ENCODE results near the gene B4GALT1.
A peak's percentile ranks its signal among the peaks of the same experiment; 100 is the strongest.

The B4GALT1 gene, protein sequence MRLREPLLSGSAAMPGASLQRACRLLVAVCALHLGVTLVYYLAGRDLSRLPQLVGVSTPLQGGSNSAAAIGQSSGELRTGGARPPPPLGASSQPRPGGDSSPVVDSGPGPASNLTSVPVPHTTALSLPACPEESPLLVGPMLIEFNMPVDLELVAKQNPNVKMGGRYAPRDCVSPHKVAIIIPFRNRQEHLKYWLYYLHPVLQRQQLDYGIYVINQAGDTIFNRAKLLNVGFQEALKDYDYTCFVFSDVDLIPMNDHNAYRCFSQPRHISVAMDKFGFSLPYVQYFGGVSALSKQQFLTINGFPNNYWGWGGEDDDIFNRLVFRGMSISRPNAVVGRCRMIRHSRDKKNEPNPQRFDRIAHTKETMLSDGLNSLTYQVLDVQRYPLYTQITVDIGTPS

DNA sequence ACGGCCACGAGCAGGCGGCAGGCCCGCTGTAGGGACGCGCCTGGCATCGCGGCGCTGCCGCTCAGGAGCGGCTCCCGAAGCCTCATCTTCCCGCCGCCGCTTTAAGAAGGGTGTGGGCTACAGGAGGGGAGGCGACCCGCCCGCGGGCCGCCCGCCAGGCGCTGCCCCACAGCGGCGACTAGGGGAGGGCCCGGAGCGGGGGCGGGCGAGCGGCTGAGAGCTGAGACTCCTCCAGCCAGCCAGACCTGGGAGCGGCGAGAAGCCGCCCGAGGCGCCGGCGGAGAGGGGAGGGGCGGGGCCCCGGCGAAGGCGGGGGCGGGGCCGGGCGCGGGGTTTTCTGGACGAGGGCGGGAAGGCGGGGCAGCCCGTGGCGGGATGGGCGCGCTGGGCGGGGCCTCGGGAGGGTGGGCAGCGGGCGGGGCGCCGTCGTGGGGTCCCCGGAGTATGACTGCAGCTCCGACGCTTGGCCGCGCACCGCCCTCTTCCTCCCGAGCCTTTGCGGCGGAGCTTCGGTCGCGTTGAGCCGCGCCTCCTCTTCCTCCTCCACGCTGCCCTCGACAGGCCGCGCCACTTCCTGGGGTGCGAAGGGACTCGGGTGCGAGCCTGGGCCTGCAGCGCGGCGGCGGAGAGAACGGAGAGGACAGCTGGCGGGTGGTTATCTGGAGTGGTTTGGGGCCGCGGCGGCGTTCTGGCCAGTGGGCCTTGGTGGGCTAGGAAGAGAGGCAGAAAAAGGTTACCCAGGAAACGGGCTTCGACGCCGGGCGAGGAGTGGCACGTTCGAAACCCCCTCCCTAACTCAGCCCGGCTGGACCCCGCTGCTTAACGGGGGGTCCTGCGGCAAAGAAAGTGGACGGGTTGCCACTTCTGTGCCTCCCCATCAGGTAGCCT lies at the start of gene B4GALT1:
TSS of gene B4GALT1 (minus strand) at position 253 of the 888 bp plus-strand sequence. CDS start at position 86, 167 bp downstream.
- DNase-seq (ENCODE audit: low read depth in 2 of 2): peak; percentile 87 to 97

DNA sequence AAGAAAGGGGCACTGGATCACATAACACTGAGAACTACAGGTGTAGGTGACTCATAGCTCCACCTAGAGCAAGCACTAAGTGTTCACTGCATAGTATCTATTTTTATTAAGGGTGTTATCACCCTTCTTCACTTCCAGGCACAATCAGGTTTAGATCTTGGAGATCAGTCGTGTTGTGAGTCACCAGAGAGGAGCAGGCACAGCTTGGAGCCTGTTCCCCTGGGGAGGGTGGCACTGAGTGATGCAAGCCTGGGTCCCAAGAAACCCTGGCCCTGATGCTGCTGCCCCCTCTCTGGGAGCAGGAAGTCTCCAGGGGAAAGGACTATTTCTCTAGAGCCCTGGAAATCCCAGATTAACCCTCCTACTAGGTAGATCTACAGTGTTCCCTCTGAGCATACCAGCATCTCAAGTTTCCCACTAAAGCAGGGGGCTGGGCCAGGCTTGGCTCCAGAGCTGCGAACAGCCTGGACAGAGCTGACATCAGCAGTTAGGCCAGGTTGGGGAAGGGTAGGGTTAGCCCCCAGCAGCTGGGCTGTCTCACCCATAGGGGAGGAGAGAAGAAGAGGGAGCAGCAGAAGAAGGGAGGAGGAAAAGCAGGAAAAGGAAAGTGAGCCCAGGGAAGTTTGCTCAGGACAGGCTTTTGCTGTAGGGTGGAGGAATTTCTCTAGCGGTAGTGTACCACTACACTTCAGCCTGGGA lies 44.7 kb upstream of the B4GALT1 start:
- DNase-seq (ENCODE audit: low read depth in 2 of 2): no peak

DNA sequence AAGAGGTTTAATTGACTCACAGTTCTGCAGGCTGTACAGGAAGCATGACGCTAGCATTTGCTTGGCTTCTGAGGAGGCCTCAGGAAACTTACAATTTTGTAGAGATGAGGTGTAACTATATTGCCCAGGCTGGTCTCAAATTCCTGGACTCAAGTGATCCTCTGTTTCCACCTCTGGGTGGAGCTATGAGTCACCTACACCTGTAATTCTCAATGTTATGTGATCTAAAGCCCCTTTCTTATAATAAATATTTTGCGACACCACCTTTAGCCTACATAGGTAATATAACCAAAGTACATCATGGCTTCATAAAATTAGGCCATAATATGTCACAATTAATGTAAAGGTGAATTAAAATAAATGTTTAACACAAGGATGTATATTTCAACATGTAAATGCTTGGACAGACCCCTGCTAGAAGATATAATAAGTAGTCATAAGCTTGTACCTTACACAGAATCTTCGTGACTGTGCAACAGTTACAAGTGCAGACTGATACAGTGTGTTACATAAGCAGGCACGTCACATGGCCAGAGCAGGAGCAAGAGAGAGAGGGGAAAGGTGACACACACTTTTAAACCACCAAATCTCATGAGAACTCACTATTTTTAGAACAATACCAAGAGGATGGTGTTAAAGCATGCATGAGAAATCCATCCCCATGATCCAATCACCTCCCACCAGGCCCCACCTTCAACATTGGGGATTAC lies 43.0 kb upstream of the B4GALT1 start:
- no peak for DNase-seq (ENCODE audit: low read depth in 2 of 2)

DNA sequence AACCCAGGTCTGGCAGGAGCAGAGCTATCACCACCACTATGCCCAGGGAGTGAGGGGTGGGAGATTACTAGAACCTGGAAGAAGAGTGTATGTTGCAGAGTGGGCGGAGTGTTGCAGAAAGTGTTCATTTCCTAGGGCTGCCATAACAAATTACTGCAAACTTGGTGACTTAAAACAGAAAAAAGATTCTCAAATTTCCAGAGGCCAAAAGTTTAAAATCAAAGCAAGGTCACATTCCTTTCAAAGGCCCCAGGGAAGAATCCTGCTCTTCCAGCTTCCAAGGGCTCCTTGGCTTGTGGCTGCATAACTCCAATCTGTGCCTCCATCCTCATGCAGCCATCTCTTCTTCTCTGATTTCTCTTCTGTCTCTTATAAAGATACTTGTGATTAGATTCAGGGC lies 42.3 kb upstream of the B4GALT1 start:
- DNase-seq (ENCODE audit: low read depth in 2 of 2): no peak

DNA sequence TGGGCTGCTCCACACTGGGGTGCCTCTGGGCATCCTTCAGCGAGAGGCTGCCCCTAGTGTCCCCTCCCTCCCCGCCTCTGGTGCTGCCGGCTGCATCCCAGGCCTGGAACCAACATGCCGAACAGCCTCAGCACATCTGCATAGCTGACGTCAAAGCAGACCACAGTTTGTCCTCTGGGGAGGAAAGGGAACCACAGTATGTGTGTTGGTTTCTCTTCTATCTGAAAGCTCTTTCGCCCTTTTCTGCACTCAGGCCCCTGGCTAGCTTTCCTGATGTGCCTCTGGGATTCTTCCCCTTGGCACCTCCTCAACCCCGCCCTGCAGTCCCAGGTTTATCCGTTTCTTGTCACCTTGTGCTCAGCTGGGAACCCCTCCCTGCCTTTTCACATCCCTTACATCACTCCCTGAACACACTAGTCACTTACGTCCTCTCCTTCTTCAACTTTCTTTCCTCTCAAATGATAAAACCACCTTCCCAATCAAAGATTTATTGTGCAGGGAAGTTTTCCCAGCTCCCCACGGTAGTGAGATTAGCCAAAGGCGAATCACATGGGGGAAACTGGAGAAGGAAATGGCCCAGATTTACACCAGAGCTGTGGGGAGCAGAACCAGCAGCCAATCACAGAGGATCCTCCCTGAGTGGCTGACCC lies 35.5 kb upstream of the B4GALT1 start:
- DNase-seq (ENCODE audit: low read depth in 2 of 2): peak; percentile 12 to 17

DNA sequence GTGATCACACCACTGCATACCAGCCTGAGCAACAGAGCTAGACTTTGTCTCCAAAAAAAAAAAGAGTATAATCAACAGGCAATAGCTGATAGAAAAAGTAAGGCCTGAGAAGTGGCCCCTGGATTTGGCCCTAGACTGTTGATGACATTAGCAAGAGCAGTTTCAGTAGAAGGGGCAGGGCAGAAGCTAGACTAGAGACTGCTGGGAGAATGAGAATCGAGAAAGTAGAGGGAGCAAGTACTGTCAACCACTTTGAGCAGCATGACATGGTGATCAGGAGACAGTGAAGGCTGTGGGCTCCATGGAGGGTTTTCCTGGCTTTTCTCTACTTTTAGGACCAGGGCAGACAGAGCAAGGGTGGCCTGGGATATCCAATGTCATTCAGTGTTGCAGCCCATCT lies 34.9 kb upstream of the B4GALT1 start:
- no peak for DNase-seq (ENCODE audit: low read depth in 2 of 2)

DNA sequence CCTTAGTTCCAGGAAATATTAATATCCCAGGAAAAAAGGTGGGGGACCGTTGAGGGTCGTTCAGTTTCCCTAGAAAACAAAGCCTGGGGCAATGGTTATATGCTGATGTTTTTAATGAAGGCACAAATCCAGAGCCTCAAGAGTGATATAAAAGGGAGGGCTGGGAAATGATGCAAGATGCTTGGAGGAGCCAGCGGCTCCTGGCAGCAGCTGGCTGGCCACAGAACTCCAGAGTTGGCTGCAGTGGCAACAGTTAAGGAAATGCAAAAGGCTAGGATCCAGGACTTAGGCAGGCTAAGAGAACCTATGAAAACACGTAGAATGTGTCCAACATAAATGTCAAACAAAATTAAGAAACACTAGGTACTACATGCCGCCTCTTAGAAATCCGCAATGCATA lies 31.0 kb upstream of the B4GALT1 start:
- no peak for DNase-seq (ENCODE audit: low read depth in 2 of 2)

DNA sequence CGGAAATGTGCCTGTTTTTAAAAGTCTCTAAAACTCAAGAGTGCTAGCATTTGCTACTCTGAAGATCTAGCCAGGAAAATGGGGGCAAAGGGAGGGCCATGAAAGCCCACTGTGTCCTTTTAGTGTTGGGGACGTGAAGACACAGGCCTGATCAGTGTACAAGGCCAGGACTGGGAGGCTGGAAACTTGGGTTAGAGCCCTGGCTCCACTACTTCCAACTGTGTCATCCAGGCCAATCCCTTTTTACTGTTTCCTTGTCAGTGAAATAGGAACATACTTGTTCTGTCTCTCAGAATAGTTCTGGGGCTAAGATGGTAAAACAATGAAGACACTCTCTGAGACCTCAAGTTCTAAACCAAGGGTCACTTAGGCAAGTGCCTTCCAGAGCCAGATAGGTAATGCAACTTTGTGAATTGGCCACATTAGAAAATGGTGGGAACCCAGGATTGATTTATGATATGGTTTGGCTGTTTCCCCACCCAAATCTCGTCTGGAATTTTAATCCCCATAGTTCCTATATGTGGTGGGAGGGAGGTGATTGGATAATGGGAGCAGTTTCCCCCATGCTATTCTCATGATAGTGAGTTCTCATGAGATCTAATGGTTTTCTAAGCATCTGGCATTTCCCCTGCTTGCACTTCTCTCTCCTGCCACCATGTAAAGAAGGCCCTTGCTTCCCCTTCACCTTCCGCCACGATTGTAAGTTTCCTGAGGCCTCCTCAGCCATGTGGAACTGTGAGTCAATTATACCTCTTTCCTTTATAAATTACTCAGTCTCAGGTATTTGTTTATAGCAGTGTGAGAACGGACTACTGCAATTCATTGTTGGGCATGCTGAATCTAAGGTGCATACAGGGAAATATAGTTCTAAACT lies 30.4 kb upstream of the B4GALT1 start:
- no peak for DNase-seq (ENCODE audit: low read depth in 2 of 2)

DNA sequence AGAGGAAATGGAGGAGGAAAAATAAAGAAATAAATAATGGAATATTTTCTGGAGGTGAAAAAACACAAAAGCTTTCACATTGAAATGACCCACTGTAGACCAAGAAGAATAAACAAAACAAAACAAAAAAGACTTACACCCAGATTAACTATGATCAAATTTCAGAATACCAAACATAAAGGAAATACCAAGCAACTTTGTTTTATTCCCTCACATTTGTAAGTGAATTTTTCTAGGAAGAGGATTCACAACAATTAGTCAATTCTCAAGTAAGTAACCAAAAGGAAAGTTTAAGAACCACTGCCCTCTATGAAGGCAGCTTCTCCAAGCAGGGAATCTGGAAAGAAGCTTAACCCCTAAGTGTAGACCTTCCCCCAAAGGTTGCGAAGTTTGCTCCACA lies 29.6 kb upstream of the B4GALT1 start:
- DNase-seq (ENCODE audit: low read depth in 2 of 2): no peak

DNA sequence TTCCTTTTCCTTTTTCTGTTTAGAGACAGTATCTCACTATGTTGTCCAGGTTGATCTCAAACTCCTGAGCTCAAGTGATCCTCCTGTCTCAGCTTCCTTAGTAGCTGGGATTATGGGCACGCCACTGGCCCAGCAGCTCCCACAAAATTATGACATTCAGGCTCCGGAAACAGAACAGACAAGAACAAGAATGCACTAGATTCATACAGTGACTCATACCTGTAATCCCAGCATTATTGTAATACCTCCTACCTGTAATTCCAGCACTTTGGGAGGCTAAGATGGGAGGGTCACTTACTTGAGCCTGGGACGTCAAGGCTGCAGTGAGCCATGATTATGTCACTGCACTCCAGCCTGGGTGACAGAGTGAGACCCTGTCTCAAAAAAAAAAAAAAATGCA lies 26.7 kb upstream of the B4GALT1 start:
- DNase-seq (ENCODE audit: low read depth in 2 of 2): no peak

DNA sequence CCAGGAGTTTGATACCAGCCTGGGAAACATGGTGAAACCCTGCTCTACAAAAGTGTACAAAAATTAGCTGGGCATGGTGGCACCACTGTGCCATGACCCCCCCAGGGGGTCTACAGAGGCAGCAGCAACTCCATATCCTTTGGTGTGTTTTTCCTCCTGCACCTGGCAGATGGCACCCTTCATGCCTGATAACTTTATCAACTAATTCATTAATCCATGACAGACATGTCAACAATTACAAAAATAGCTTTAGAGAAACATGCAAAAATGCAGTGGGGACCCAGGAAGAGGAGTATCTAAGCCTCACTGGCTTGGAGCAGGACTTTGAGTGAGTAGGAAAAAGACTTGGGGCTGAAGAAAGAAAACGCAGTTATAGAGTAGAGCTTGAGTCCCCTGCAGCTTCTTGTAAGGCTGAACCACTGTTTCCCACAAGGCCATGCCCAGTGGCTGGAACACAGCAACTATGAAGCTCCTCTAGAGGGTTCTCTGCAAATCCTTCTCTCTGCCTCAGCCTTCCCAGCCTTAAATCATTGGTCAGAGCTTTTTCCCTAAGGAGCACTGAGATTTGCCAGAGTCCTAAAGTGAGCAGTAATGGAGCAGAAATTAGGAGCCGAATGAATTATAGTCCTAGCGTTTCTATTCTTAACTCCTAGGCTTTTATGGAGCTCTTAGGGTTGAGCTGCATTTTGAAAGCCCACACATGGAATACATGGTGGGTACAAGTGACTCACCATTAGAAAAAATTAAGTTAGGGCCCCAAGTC lies 25.5 kb upstream of the B4GALT1 start:
- DNase-seq (ENCODE audit: low read depth in 2 of 2): no peak

DNA sequence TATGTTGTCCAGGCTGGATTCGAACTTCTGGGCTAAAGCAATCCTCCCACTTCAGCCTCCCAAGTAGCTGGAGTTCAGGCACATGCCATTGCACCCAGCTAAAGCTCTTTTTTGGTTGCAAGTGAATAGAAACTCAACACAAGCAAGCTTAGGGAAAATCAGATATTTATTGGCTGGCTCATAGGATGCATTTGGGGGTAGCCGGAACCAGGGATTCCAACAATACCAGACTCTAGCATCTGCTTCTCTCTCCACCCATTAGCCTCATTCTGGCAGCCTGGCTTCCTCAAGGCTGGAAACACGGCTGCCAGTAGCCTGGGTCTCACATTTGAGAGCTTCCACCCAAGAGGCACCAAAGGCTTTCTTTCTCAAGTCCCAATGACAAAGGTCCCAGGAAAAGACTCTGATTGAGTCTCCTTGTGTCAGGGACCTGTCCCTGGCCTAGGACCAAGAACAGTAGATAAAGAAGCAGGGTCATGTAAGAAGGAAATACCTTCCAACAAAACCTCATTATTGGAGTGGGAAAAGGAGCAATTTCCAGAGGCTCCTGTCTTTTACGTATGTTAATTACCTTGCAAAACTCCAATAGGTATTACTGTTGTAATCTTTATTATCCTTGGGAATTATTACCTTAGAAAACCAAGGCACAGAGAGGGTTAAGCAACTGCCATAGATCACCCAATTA lies 23.0 kb upstream of the B4GALT1 start:
- no peak for DNase-seq (ENCODE audit: low read depth in 2 of 2)

DNA sequence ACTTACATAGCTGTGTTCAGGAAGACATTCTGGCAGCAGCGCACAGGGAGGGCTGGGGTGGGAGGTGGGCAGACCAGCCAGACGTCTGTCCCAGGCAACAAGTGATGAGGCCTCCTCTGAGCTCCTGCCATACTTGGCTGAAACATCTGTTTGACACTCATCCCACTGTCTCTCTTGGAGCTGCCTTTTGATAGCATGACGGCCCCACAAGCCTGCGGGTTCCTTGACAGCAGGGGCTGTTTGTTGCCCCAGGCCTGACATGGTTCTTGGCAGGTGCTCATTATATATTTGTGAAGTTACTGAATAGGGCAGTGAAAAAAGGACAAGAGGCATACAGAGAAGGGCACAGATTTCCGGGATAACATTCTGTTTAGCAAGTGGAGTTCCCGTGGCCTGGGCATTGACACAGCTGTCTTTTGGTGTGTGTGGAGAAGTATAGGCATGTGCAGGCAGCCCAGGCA lies 22.2 kb upstream of the B4GALT1 start:
- no peak for DNase-seq (ENCODE audit: low read depth in 2 of 2)

DNA sequence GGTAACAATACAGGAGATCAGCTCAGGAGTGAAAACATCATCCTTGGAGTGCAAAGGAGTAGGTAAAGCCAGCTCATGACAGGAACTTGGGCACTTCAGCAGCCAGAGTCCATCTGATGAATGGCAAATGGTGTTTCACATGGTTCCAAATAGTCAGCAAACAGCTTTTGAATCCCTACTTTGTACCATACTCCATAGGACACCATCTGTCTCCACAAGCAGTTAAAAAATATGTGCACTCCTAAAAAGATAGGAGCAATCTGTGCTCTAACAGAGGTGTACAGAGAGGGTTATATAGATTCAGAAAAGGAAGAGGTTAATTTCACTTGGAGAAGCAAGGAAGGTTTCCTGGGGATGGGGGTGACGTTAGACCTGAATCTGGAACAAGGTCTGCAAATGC lies 21.6 kb upstream of the B4GALT1 start:
- DNase-seq (ENCODE audit: low read depth in 2 of 2): no peak

DNA sequence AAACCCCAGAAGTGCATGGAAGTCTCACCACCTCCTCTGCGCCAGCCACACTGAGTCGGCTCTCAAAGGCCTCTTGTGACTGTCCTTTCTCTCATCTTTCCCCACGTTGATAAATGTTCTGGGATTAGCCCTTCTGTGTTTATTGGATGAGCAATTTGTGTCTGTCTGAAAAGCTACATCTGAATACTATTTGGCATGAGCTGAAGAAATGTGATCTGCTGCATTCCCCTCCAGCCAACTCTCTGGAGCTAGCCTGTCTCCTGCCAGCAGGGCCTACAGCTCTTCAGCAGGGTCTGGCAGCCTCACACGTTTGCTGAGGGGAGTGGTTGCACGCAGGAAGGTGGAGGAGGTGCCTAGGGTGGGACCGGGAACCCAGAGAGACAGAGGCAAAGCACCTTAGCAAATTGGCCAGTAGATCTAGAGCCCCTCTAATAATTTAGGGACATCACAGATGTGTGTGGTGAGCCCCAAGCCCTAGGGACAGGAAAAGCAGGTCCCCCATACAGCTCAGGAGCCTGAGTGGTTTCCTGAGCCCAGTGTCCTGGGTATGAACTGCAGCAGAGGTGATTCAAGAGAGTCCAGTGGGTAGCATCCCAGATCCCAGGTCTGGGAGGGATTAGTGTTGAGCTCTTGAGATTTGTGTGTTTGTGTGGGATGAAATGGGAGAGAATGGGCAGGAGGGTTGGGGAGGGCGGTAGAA lies 20.5 kb upstream of the B4GALT1 start:
- DNase-seq (ENCODE audit: low read depth in 2 of 2): no peak

DNA sequence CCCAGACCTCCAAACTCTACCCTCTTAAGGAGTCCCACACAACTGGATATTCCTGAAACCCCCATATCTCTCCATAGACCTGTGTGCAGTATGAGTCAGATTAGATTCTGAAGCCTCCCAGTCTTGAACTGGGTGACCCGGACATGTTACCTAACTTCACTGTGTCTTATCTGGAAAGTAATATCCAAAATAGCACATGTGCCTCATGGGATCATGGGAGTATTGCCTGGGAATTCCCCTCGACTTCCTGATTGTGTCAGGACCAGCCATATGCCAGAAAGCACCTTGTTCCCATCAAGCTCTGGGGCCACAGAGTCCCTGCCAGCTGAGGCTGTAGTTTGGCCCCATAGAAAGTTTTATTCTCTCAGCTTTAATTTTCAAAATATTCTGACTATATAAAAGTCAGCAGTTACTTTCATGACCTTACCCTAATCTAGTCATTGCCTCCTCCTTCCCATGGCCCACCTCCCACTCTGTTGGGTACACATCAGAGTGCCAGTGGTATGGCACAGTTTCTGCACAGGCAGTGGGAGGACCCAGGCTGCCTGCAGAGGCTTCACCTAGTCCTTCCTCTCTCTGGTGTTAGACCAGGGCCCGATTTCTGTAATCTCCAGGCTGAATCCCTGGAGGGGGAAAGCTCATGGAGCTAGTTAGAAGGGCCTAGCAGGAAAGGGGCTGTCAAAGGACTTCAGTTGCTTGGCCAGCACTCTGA lies 19.5 kb upstream of the B4GALT1 start:
- no peak for DNase-seq (ENCODE audit: low read depth in 2 of 2)

DNA sequence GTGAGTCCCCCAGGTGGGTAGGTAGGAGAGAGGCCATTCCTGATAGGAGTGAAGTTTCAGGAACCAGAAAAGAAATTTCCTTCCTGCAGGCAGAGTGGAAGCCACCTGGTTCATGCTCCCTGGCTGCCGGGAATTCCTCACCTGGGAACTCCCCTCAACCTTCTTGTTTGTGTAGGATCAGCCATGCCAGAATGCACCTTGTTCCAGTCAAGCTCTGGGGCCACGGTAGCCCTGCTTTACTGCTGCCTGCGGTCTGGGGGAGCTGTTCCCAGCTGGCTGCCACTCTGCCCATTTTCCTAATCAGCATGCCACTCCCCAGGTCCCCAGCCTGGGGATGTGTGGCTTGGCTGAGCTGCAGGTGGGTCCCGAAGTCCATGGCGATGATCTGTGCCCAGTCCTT lies 18.7 kb upstream of the B4GALT1 start:
- no peak for DNase-seq (ENCODE audit: low read depth in 2 of 2)
